H1 (cell line): ENCODE data around the gene SPAG5. TPM values are rescaled to one million over a fixed set of nuclear protein-coding genes. Genes with fewer than 3 reads are reported as not detected.

Source experiments
- NANOG ChIP-seq: IDR thresholded peaks from 2 replicates; pipeline ENCODE4 v1.6.1; 2011; ENCODE audit warnings: low read length, low read depth, mild to moderate bottlenecking, inconsistent platforms; ENCODE audit not compliant: insufficient read depth, poor library complexity, severe bottlenecking
- polyA plus RNA-seq, 7 experiments: library from polyadenylated mRNA; depleted of rRNA in 3 of 7; stranded (reverse) in 5 of 7; unstranded in 2 of 7; fragments of >200 nt in 5 of 7; fragments of 200-250 nt in 2 of 7; gene quantifications; 1 replicate in 5 of 7; 2 replicates in 1 of 7; 4 replicates in 1 of 7; pipeline versions ENCODE4 v1.2.1 to v1.2.3, GENCODE V29; 2011 to 2013; ENCODE audit warnings: missing spikeins in 2 of 7, mixed read lengths in 2 of 7
- total RNA-seq: library from RNA; stranded (reverse); fragmentation: NEBNext Ultra II Directional; extraction: Animal tissue kit (Norgen Biotek cat#: 25700); gene quantifications from 2 replicates; pipeline ENCODE4 v1.2.1, GENCODE V29; 2021
- TF ChIP-seq, protein P1 (sequence below), 3 experiments: IDR thresholded peaks; 1 replicate in 2 of 3; 2 replicates in 1 of 3; pipeline versions ENCODE4 v1.5.1 to v1.6.1; 2011; ENCODE audit warnings: low read length in 3 of 3, mild to moderate bottlenecking in 3 of 3, inconsistent platforms in 2 of 3, low read depth in 1 of 3, moderate library complexity in 1 of 3; ENCODE audit not compliant: insufficient read depth in 1 of 3; ENCODE audit errors: control extremely low read depth in 1 of 3

SPAG5 gene
- total and polyA plus RNA-seq, 2 of the 8 experiments (the other 6 are each of a cell fraction or from before 2014, with no cell fraction given), result 57.1 to 129 TPM

DNA sequence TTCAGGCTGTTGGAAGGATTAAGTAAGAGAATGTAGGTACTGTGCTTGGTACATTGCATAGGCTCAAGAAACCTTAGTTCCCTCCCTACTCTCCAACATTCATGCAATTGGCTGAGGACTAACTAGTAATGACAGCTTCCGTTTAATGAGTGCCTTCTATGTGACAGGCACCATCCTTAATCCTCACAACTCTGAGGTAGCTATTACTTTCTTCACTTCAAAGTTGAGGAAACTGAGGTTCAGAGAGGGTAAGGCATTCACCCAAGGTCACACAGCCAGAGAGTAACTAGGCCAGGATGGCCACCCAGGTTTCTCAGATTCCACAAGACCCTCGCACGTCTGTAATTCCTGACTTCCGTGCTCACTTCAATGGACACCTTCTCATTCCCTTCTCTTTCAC, 68.6 kb downstream of the SPAG5 start (continued):
- TF ChIP-seq NANOG, result no peak
- TF ChIP-seq, protein P1, sequence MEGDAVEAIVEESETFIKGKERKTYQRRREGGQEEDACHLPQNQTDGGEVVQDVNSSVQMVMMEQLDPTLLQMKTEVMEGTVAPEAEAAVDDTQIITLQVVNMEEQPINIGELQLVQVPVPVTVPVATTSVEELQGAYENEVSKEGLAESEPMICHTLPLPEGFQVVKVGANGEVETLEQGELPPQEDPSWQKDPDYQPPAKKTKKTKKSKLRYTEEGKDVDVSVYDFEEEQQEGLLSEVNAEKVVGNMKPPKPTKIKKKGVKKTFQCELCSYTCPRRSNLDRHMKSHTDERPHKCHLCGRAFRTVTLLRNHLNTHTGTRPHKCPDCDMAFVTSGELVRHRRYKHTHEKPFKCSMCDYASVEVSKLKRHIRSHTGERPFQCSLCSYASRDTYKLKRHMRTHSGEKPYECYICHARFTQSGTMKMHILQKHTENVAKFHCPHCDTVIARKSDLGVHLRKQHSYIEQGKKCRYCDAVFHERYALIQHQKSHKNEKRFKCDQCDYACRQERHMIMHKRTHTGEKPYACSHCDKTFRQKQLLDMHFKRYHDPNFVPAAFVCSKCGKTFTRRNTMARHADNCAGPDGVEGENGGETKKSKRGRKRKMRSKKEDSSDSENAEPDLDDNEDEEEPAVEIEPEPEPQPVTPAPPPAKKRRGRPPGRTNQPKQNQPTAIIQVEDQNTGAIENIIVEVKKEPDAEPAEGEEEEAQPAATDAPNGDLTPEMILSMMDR (IDR thresholded peaks at IDR 0.05; ENCODE audit: control extremely low read depth in 1 of 3, insufficient read depth in 1 of 3, low read depth in 1 of 3, low read length in 3 of 3), result no peak
